DND-41 (cell line): ENCODE results near the gene RTRAF.

Experiments used
- ATAC-seq: fragments of 200-7000 bp; cut with Tn5 transposase; 3 replicates; pipeline ENCODE4 v1.9.1; 2021; ENCODE audit warnings: low read depth; ENCODE audit not compliant: insufficient read depth
- DNase-seq: peaks from one replicate; pipeline ENCODE4 v3.0.0-alpha.2; 2020
- H2AFZ ChIP-seq: 2 replicates; pipeline ENCODE4 v1.6.0; 2012; ENCODE audit warnings: low read depth, low read length
- H3K27ac ChIP-seq: 2 replicates; pipeline ENCODE4 v1.5.1; 2012; ENCODE audit warnings: low read length, inconsistent platforms
- H3K27me3 ChIP-seq: fragments of 200-600 bp; sonication (generic); 2 replicates; pipeline ENCODE4 v1.6.0; 2012; ENCODE audit warnings: low read length, mild to moderate bottlenecking, inconsistent platforms; ENCODE audit not compliant: insufficient read depth, poor library complexity
- H3K36me3 ChIP-seq: 2 replicates; pipeline ENCODE4 v1.5.1; 2012; ENCODE audit warnings: low read length, inconsistent platforms; ENCODE audit not compliant: insufficient read depth
- H3K4me1 ChIP-seq: 2 replicates; pipeline ENCODE4 v1.5.1; 2012; ENCODE audit warnings: mild to moderate bottlenecking, low read length; ENCODE audit not compliant: insufficient read depth
- H3K4me2 ChIP-seq: 2 replicates; pipeline ENCODE4 v1.6.0; 2012; ENCODE audit warnings: mild to moderate bottlenecking, moderate library complexity, low read length, inconsistent platforms; ENCODE audit not compliant: insufficient read depth
- H3K4me3 ChIP-seq, 2 experiments: fragments of 200-600 bp in 1 of 2; shearing (Covaris generic) in 1 of 2; 2 replicates each; pipeline ENCODE4 v1.5.1; 2012 to 2016; ENCODE audit warnings: inconsistent platforms in 2 of 2, low read length in 2 of 2, mild to moderate bottlenecking in 2 of 2, low read depth in 1 of 2, moderate library complexity in 1 of 2
- H3K79me2 ChIP-seq: 2 replicates; pipeline ENCODE4 v1.6.0; 2012; ENCODE audit warnings: low read length, inconsistent platforms; ENCODE audit not compliant: insufficient read depth
- H3K9ac ChIP-seq: 2 replicates; pipeline ENCODE4 v1.6.0; 2012; ENCODE audit warnings: low read depth, mild to moderate bottlenecking, inconsistent platforms, low read length, moderate library complexity
- H3K9me3 ChIP-seq: 2 replicates; pipeline ENCODE4 v1.5.1; 2012; ENCODE audit warnings: low read length, moderate library complexity, mild to moderate bottlenecking, inconsistent platforms; ENCODE audit not compliant: insufficient read depth, severe bottlenecking
- H4K20me1 ChIP-seq: 2 replicates; pipeline ENCODE4 v1.6.0; 2012; ENCODE audit warnings: low read length; ENCODE audit not compliant: insufficient read depth
- EZH2 ChIP-seq: IDR thresholded peaks from 3 replicates; pipeline ENCODE4 v1.6.1; 2012; ENCODE audit warnings: borderline replicate concordance, low read depth, mild to moderate bottlenecking, moderate library complexity, low read length, inconsistent platforms; ENCODE audit not compliant: severe bottlenecking
- TF ChIP-seq, protein P1 (sequence below): IDR thresholded peaks from 2 replicates; pipeline ENCODE4 v1.5.1; 2012; ENCODE audit warnings: borderline replicate concordance, low read length, moderate library complexity, mild to moderate bottlenecking; ENCODE audit not compliant: poor library complexity, severe bottlenecking; ENCODE audit errors: extremely low read depth

Gene RTRAF

DNA sequence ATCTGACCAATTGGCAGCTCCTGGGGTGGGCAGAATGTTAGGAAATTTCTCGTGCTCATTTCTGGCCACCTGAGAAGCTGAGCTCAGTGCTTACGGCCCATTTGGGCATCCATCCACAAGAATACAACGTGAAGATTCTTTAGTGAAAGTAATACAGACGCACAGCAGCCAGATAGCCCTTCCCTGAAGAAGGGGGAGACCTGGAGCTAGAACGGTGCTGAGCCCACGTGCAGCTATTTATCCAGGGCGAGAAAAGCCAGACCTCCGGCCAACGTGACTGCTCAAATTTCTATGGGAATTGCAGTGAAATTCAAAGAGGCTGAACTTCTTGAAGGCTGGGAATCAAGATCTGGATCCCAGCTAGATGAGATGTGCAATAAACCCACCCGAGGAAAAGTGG lies 58.8 kb downstream of the RTRAF start:
- DNase-seq (no peak), ATAC-seq (no peak)
- H2AFZ ChIP-seq = no peak overlapping the region
- H3K4me2 ChIP-seq = no peak overlapping the region
- H3K9ac ChIP-seq = no peak overlapping the region
- H3K9me3 ChIP-seq = no peaks in the 10 kb centered on the region
- no peaks in the 10 kb centered on the region for H3K36me3 ChIP-seq
- no peaks in the 10 kb centered on the region for H4K20me1 ChIP-seq
- no peak overlapping the region for H3K4me3 ChIP-seq
- H3K27me3 ChIP-seq = no peaks in the 10 kb centered on the region
- no peaks in the 10 kb centered on the region for H3K79me2 ChIP-seq
- TF ChIP-seq, protein P1, sequence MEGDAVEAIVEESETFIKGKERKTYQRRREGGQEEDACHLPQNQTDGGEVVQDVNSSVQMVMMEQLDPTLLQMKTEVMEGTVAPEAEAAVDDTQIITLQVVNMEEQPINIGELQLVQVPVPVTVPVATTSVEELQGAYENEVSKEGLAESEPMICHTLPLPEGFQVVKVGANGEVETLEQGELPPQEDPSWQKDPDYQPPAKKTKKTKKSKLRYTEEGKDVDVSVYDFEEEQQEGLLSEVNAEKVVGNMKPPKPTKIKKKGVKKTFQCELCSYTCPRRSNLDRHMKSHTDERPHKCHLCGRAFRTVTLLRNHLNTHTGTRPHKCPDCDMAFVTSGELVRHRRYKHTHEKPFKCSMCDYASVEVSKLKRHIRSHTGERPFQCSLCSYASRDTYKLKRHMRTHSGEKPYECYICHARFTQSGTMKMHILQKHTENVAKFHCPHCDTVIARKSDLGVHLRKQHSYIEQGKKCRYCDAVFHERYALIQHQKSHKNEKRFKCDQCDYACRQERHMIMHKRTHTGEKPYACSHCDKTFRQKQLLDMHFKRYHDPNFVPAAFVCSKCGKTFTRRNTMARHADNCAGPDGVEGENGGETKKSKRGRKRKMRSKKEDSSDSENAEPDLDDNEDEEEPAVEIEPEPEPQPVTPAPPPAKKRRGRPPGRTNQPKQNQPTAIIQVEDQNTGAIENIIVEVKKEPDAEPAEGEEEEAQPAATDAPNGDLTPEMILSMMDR = no peak
- no peak for TF ChIP-seq EZH2
- no peaks in the 10 kb centered on the region for H3K4me1 ChIP-seq
- no peak overlapping the region for H3K27ac ChIP-seq

- Histone ChIP-seq H3K9me3 (no peaks in the 10 kb centered on the region), H4K20me1 (no peaks in the 10 kb centered on the region), H2AFZ (no peak overlapping the region), H3K4me2 (no peak overlapping the region), H3K79me2 (no peaks in the 10 kb centered on the region), H3K27me3 (no peaks in the 10 kb centered on the region), H3K4me3 (no peak overlapping the region), H3K9ac (no peak overlapping the region), H3K27ac (no peak overlapping the region), H3K36me3 (no peaks in the 10 kb centered on the region), H3K4me1 (no peaks in the 10 kb centered on the region)
- TF ChIP-seq, protein P1 = no peak
- TF ChIP-seq EZH2 = no peak
- no peak for ATAC-seq
- DNase-seq = no peak
Observed at GRCh38 chr14:52048641-52049204, 59.4 kb downstream of the RTRAF start.

- Histone ChIP-seq H3K4me2 (no peak overlapping the region), H3K9ac (no peak overlapping the region), H4K20me1 (no peaks in the 10 kb centered on the region), H3K4me1 (no peaks in the 10 kb centered on the region), H3K9me3 (no peaks in the 10 kb centered on the region), H2AFZ (no peak overlapping the region), H3K27ac (no peak overlapping the region), H3K36me3 (no peaks in the 10 kb centered on the region), H3K27me3 (no peaks in the 10 kb centered on the region), H3K79me2 (no peaks in the 10 kb centered on the region), H3K4me3 (no peak overlapping the region)
- no peak for DNase-seq
- ATAC-seq = no peak
- TF ChIP-seq, protein P1 = no peak
- TF ChIP-seq EZH2 = no peak
Observed at GRCh38 chr14:52049271-52049670, 59.9 kb downstream of the RTRAF start.
